H9 (cell line): ENCODE data around the gene ERVFRD-1. TPM values are rescaled to one million over a fixed set of nuclear protein-coding genes. Genes with fewer than 3 reads are reported as not detected.

ENCODE experiments used
- DNase-seq: peaks from one replicate; pipeline ENCODE4 v3.0.0-alpha.2; 2017
- H2AFZ ChIP-seq: one replicate; pipeline ENCODE4 v1.6.1; 2013; ENCODE audit warnings: mild to moderate bottlenecking, low read length, control low read depth, moderate library complexity
- H2AK5ac ChIP-seq: 2 replicates; pipeline ENCODE4 v1.6.1; 2013; ENCODE audit warnings: low read length, control low read depth, mixed read lengths; ENCODE audit not compliant: insufficient read length
- H2BK120ac ChIP-seq: one replicate; pipeline ENCODE4 v1.6.1; 2013; ENCODE audit warnings: low read depth, mild to moderate bottlenecking, low read length, control low read depth, inconsistent platforms; ENCODE audit not compliant: poor library complexity, severe bottlenecking
- H2BK12ac ChIP-seq: 2 replicates; pipeline ENCODE4 v1.6.1; 2013; ENCODE audit warnings: low read length, control low read depth, mixed read lengths, low read depth; ENCODE audit not compliant: insufficient read length
- H2BK15ac ChIP-seq: 2 replicates; pipeline ENCODE4 v1.6.1; 2013; ENCODE audit warnings: low read depth, low read length, control low read depth
- H2BK20ac ChIP-seq: one replicate; pipeline ENCODE4 v1.6.1; 2013; ENCODE audit warnings: low read depth, mild to moderate bottlenecking, low read length, control low read depth, inconsistent platforms; ENCODE audit not compliant: poor library complexity, severe bottlenecking
- H2BK5ac ChIP-seq: 2 replicates; pipeline ENCODE4 v1.6.1; 2013; ENCODE audit warnings: low read length, control low read depth, mixed read lengths; ENCODE audit not compliant: insufficient read length
- H3K14ac ChIP-seq: 2 replicates; pipeline ENCODE4 v1.6.1; 2013; ENCODE audit warnings: low read length, control low read depth; ENCODE audit not compliant: insufficient read depth
- H3K18ac ChIP-seq: 2 replicates; pipeline ENCODE4 v1.6.1; 2013; ENCODE audit warnings: low read depth, mild to moderate bottlenecking, mixed read lengths, low read length, control low read depth; ENCODE audit not compliant: insufficient read length
- H3K23ac ChIP-seq: 2 replicates; pipeline ENCODE4 v1.6.1; 2013; ENCODE audit warnings: low read length, control low read depth, mixed read lengths, low read depth; ENCODE audit not compliant: insufficient read length
- H3K23me2 ChIP-seq: 2 replicates; pipeline ENCODE4 v1.6.1; 2013; ENCODE audit warnings: low read depth, mild to moderate bottlenecking, mixed read lengths, low read length, control low read depth; ENCODE audit not compliant: insufficient read length, poor library complexity, severe bottlenecking
- H3K27ac ChIP-seq: 2 replicates; pipeline ENCODE4 v1.5.1; 2013; ENCODE audit warnings: low read length, control low read depth, mixed read lengths, low read depth; ENCODE audit not compliant: insufficient read length
- H3K27me3 ChIP-seq: 2 replicates; pipeline ENCODE4 v1.6.1; 2013; ENCODE audit warnings: low read length, control low read depth, inconsistent platforms; ENCODE audit not compliant: insufficient read depth
- H3K4ac ChIP-seq: 2 replicates; pipeline ENCODE4 v1.6.1; 2013; ENCODE audit warnings: low read depth, mild to moderate bottlenecking, control low read depth, inconsistent platforms, low read length, moderate library complexity
- H3K4me1 ChIP-seq: 2 replicates; pipeline ENCODE4 v1.6.1; 2013; ENCODE audit warnings: low read length, control low read depth, inconsistent platforms; ENCODE audit not compliant: insufficient read depth
- H3K4me2 ChIP-seq: 2 replicates; pipeline ENCODE4 v1.6.1; 2013; ENCODE audit warnings: low read length, control low read depth, mixed read lengths; ENCODE audit not compliant: insufficient read length, insufficient read depth
- H3K56ac ChIP-seq: 2 replicates; pipeline ENCODE4 v1.6.1; 2013; ENCODE audit warnings: low read depth, mild to moderate bottlenecking, mixed read lengths, low read length, control low read depth; ENCODE audit not compliant: insufficient read length
- H3K79me1 ChIP-seq: 2 replicates; pipeline ENCODE4 v1.6.1; 2013; ENCODE audit warnings: low read depth, mild to moderate bottlenecking, moderate library complexity, low read length, control low read depth, inconsistent platforms; ENCODE audit not compliant: insufficient read depth, poor library complexity, severe bottlenecking
- H3K79me2 ChIP-seq: 2 replicates; pipeline ENCODE4 v1.6.1; 2013; ENCODE audit warnings: low read length, control low read depth, inconsistent platforms; ENCODE audit not compliant: insufficient read depth
- H3K9ac ChIP-seq: 2 replicates; pipeline ENCODE4 v1.6.1; 2013; ENCODE audit warnings: low read length, control low read depth, mixed read lengths; ENCODE audit not compliant: insufficient read length; ENCODE audit errors: extremely low read depth
- H3K9me3 ChIP-seq: one replicate; pipeline ENCODE4 v1.6.1; 2013; ENCODE audit warnings: low read depth, low read length, inconsistent platforms; ENCODE audit not compliant: control insufficient read depth
- H3T11ph ChIP-seq: one replicate; pipeline ENCODE4 v1.6.1; 2013; ENCODE audit warnings: mild to moderate bottlenecking, low read length, control low read depth, inconsistent platforms
- H4K20me1 ChIP-seq: one replicate; pipeline ENCODE4 v1.6.1; 2013; ENCODE audit not compliant: control insufficient read depth, insufficient read length, insufficient read depth
- H4K5ac ChIP-seq: 2 replicates; pipeline ENCODE4 v1.6.1; 2013; ENCODE audit warnings: low read depth, mild to moderate bottlenecking, mixed read lengths, low read length, control low read depth; ENCODE audit not compliant: insufficient read length
- H4K8ac ChIP-seq: replicated peaks from 2 replicates; pipeline ENCODE4 v1.6.1; 2013; ENCODE audit warnings: low read length, control low read depth, mixed read lengths, low read depth; ENCODE audit not compliant: insufficient read length
- H4K91ac ChIP-seq: 2 replicates; pipeline ENCODE4 v1.6.1; 2013; ENCODE audit warnings: low read depth, mild to moderate bottlenecking, moderate library complexity, mixed read lengths, low read length, control low read depth; ENCODE audit not compliant: insufficient read length
- H3K27ac Mint-ChIP-seq, 3 experiments: 2 replicates in 2 of 3; 3 replicates in 1 of 3; pipeline ENCODE4 v1.8.0; 2020 to 2021; ENCODE audit warnings: mixed read lengths in 3 of 3, mild to moderate bottlenecking in 1 of 3, moderate library complexity in 1 of 3
- H3K27me3 Mint-ChIP-seq: 2 replicates; pipeline ENCODE4 v1.8.0; 2021; ENCODE audit warnings: low read depth, mild to moderate bottlenecking, moderate library complexity, mixed read lengths
- H3K36me3 Mint-ChIP-seq, 3 experiments: 2 replicates in 2 of 3; 3 replicates in 1 of 3; pipeline ENCODE4 v1.8.0; 2020 to 2021; ENCODE audit warnings: low read depth in 3 of 3, mixed read lengths in 3 of 3; ENCODE audit not compliant: insufficient read depth in 1 of 3
- H3K4me1 Mint-ChIP-seq, 2 experiments: 2 replicates each; pipeline ENCODE4 v1.8.0; 2020; ENCODE audit warnings: mixed read lengths in 2 of 2
- H3K4me3 Mint-ChIP-seq, 2 experiments: 2 replicates in 1 of 2; 3 replicates in 1 of 2; pipeline ENCODE4 v1.8.0; 2020 to 2021; ENCODE audit warnings: mild to moderate bottlenecking in 2 of 2, mixed read lengths in 2 of 2, moderate library complexity in 1 of 2
- H3K9me3 Mint-ChIP-seq, 2 experiments: 2 replicates in 1 of 2; 3 replicates in 1 of 2; pipeline ENCODE4 v1.8.0; 2020; ENCODE audit warnings: mild to moderate bottlenecking in 2 of 2, mixed read lengths in 2 of 2, moderate library complexity in 1 of 2
- CTCF ChIP-seq: fragments of 200-600 bp; sonication (generic); conservative IDR thresholded peaks from 3 replicates; pipeline ENCODE4 v1.8.0; 2021; ENCODE audit warnings: antibody characterized with exemption, mild to moderate bottlenecking
- WGBS: extraction: QIAGEN DNeasy Blood & Tissue Kit; methylation state at CpG from one replicate; pipeline ENCODE4 v1.1.7; 2013; ENCODE audit warnings: missing lambda C conversion rate, low lambda C conversion rate, mixed read lengths; ENCODE audit not compliant: insufficient read length; ENCODE audit errors: extremely low coverage; 5-methylcytosine and 5-hydroxymethylcytosine counted together
- total RNA-seq: library from RNA; stranded (reverse); gene quantifications from 2 replicates; pipeline ENCODE4 v1.2.1, GENCODE V29; 2021

Gene ERVFRD-1
- total RNA-seq, 1 experiment from 2014 or later: not detected

GRCh38 chr6:11078266-11078665 lies 33.3 kb downstream of the ERVFRD-1 start:
- Histone ChIP-seq H3K23me2 (no peaks in the 10 kb centered on the region), H3K27me3 (no peaks in the 10 kb centered on the region), H3K14ac (no peak overlapping the region), H2BK120ac (no peak overlapping the region), H4K5ac (no peak overlapping the region), H2AK5ac (no peak overlapping the region), H4K8ac (no peak overlapping the region), H3K23ac (no peak overlapping the region), H3K9me3 (no peaks in the 10 kb centered on the region), H3K4ac (no peak overlapping the region), H3K79me1 (no peaks in the 10 kb centered on the region), H4K20me1 (no peaks in the 10 kb centered on the region), H3K9ac (no peak overlapping the region), H3K56ac (no peak overlapping the region), H3K4me1 (no peaks in the 10 kb centered on the region; the same call in 1 of the 2 replicates), H2AFZ (no peak overlapping the region), H2BK15ac (no peak overlapping the region), H3K79me2 (no peaks in the 10 kb centered on the region), H4K91ac (no peak overlapping the region), H2BK12ac (no peak overlapping the region), H3K18ac (no peak overlapping the region), H3T11ph (no peak overlapping the region), H3K27ac (no peak overlapping the region), H2BK20ac (no peak overlapping the region), H2BK5ac (no peak overlapping the region), H3K4me2 (no peak overlapping the region)
- Mint-ChIP-seq H3K9me3 (no peaks in the 10 kb centered on the region; a peak in 1 of 5 replicates), H3K36me3 (no peaks in the 10 kb centered on the region), H3K27ac (no peak overlapping the region), H3K27me3 (no peaks in the 10 kb centered on the region), H3K4me3 (no peak overlapping the region), H3K4me1 (peaks cover 16% of the 10 kb centered on the region in 2 experiments)
- no CpG with 5 or more reads among the region's 4 CpGs for WGBS
- no peak for TF ChIP-seq CTCF
- DNase-seq: no peak
